Measurements from ENCODE around the gene PUDP.
"Not testable (repeated sequence)": the region's sequence is repeated elsewhere in the genome, so short reads cannot be mapped to it uniquely, and the experiment has no call there.

Gene PUDP

GRCh38 chrX:7147978-7148854 is at the start of gene PUDP:
Gene PUDP (minus strand): TSS chrX:7148153. CDS start chrX:7148113, 40 bp downstream.
- DNase-seq (ENCODE audit: low read depth): peak; percentile 73

DNA sequence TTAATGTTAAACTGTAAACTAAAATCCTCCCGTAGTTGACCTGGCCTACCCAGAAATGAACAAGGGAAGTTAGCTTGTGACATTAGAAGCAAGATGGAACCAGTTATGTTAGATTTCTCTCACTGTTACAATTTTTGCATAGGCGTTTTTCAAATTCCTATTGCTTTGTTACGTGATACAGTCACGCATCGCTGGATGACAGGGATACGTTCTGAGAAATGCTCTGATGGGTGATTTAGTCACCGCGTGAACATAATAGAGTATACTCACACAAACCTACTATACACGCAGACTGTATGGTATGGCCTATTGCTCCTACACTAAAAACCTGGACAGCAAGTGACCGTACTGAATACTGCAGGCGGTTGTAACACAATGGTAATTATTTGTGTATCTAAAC is 46.7 kb upstream of the PUDP start:
- DNase-seq (ENCODE audit: low read depth): no peak

DNA sequence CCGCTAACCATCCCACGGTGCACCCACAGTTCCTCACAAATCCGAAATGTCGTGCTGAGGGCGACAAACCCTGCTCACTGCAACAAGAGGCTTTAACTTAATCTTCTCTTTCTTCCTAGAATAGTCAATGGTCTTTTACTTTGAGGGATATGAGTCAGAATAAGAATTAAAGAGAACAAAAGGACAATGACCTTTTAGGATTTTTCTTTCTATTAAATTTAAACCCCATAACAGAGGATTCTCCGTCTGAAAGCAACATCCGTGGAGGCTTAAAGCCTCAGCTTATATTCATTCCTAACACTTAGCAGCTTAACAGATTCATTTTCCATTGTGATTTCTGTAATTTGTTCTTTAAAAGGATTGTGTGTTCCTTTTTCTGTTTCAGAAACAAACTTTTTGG is 44.9 kb upstream of the PUDP start:
- DNase-seq (ENCODE audit: low read depth): no peak

DNA sequence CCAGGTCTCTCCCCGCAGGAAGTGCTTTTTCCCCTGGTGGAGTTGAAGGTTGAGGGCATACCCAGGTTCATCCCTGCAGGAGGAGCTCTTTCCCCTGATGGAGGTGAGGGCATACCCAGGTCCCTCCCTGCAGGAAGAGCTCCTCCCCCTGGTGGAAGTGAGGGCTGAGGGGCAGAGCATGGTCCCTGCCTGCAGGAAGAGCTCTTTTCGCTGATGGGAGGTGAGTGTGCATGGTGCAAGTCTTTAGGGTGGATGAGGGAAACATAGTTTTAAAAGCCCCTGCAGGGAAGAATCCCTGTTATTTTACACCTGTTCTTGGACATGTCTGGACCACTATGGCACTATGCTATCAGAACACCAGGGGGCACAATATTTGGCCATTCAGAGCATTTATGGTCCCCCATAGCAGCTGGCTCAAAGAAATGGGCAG is 43.7 kb upstream of the PUDP start:
- DNase-seq (ENCODE audit: low read depth): no peak

DNA sequence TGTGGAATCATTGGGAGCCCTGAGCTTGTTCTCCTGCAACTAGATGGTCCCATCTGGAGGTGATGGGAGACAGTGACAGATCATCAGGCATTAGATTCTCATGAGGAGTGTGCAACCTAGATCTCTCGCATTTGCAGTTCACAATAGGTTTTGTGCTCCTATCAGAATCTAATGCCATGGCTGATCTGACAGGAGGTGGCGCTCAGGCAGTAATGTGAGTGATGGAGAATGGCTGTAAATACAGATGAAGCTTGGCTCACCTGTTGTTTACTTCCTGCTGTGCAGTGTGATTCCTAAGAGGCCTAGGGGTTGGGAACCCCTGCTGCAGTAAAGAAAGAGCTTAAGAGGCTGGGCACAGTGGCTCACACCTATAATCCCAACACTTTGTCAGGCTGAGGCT is 42.2 kb upstream of the PUDP start:
- no peak for DNase-seq (ENCODE audit: low read depth)

DNA sequence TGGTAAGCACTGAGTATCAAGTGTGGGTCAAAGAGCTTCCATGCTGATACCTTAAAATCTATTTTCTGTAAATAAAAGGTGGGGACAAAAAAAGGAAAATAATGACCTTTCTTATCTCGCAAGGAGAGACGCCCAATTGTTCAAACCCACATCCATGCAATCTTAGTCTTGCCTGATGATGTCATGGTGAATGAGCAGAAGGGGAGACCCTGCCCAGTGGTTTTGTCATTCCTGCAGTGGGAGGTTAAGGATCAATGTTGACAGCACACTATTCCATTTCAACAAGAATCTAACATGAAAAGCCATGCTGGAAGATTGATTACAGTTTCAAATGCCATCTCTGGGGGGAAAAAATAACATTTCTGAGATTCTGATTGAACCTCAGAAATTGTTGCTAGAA is 40.7 kb upstream of the PUDP start:
- no peak for DNase-seq (ENCODE audit: low read depth)

- no peak for DNase-seq (ENCODE audit: low read depth)
Measured at GRCh38 chrX:7184816-7185215, 36.9 kb upstream of the PUDP start.

- no peak for DNase-seq (ENCODE audit: low read depth)
Measured at GRCh38 chrX:7179446-7179845, 31.5 kb upstream of the PUDP start.

- not testable (repeated sequence) for DNase-seq (ENCODE audit: low read depth)
Measured at GRCh38 chrX:7178859-7179258, 30.9 kb upstream of the PUDP start.

DNA sequence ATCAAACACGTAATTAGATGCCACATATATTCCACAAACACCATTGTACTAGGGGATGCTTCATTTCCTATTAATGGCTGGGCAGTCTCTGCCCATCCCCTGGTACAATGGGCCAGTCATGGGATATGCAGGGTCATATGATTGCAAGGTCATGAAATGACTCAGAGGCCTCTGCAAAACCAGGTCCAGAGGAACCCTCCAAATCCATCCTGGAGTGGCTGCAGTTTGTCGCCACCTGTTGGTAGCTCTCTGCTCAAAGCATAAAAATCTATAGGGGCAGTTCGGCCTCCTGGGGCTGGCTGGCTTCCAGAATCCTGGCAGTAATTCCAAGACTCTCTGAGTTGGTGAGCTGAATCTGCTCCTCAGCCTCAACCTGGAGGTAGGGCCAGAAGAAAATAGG is 22.9 kb upstream of the PUDP start:
- peak; percentile 4 for DNase-seq (ENCODE audit: low read depth)

DNA sequence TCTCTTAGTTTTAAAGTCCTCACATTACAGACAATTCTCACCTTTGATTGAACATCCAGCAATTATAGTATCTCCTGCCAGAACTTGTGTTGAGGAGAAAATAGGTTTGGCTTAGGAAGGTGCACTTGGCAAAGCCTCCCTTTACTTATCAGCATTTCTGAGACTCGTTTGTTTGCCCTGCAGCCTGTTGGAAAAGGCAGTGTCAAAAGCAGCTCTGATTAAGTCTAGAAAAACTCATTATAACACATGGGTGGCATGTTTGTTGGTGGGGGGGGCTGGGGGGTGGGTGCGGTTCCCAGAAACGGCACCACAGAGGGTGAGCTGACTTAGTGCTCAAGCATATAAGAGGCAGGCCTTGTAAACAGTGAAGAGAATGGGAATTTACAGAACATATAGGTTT is 21.7 kb upstream of the PUDP start:
- no peak for DNase-seq (ENCODE audit: low read depth)

DNA sequence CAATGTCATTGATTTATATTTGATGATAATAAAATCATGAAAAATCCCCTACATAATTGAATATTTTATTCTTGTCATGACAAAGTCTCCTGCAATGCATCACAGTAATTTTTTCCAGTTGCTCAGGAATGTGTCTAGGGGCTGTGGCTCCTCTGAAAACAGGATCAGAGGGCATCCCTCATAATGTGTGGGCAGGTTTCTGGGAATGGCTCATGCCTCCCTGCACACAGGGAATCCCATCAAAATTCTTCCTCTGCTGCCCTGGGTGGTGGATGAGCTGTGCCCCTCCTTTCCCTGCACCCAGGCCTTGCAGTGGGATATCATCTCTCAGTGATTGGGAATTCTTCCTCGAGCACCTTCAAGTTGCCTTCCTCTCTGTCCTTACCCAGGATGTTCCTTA is 20.4 kb upstream of the PUDP start:
- no peak for DNase-seq (ENCODE audit: low read depth)

GRCh38 chrX:7164174-7164573 is 16.2 kb upstream of the PUDP start:
- no peak for DNase-seq (ENCODE audit: low read depth)

GRCh38 chrX:7163146-7163677 is 15.3 kb upstream of the PUDP start:
- no peak for DNase-seq (ENCODE audit: low read depth)

- DNase-seq (ENCODE audit: low read depth): no peak
Measured at GRCh38 chrX:7159149-7159861, 11.4 kb upstream of the PUDP start.

- DNase-seq (ENCODE audit: low read depth): no peak
Measured at GRCh38 chrX:7158468-7158990, 10.6 kb upstream of the PUDP start.

DNA sequence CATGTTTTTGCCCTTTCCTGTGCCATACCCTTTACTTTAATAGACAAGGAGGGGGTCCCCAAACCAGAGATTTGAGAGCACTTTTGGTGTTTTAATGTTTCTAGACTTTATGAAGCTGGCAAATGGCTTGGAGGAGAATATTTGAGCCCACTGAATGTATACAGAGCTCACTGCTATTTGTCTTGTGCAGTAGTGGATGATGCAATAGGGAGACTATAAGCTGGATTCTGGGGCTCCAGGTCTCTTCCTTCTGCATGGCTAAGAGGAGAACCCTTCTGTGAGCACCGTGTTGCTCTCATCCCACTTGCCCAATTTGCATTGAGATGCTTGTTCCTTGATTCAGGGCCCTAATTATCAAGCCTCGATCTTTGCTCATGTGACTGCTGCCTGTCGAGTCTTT is 8.9 kb upstream of the PUDP start:
- no peak for DNase-seq (ENCODE audit: low read depth)

DNA sequence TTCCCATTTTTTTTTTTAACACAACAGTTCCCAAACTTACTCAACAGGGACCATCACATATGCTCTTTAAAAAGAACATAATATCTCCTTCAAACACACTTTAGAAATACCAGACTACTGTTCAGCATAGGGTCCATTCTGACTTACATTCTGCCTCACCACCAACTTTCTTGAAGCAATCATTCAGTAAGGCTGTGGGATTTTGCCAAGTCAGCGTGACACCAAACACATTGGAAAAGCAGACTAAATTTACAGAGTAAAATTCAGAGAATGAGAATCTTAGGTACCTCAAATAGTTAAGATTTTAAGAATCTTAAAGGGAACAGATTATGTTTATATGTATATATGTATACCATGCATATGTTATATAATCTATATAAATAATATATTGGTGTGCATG is 7.2 kb upstream of the PUDP start:
- DNase-seq (ENCODE audit: low read depth): no peak

GRCh38 chrX:7154041-7154597 is 6.2 kb upstream of the PUDP start:
- DNase-seq (ENCODE audit: low read depth): no peak

DNA sequence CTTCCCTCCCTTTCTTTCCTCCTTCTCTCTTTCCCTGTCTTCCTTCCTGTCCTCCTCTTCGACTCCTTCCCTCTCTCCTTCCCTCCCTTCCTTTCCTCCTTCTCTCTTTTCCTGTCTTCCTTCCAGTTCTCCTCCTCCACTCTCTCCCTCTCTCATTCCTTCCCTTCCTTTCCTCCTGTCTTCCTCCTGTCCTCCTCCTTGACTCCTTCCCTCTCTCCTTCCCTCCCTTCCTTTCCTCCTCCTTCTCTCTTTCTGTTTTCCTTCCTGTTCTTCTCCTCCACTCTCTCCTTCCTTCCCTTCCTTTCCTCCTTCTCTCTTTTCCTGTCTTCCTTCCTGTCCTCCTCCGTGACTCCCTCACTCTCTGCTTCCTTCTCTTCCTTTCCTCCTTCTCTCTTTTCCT is 5.3 kb upstream of the PUDP start:
- DNase-seq (ENCODE audit: low read depth): no peak

DNA sequence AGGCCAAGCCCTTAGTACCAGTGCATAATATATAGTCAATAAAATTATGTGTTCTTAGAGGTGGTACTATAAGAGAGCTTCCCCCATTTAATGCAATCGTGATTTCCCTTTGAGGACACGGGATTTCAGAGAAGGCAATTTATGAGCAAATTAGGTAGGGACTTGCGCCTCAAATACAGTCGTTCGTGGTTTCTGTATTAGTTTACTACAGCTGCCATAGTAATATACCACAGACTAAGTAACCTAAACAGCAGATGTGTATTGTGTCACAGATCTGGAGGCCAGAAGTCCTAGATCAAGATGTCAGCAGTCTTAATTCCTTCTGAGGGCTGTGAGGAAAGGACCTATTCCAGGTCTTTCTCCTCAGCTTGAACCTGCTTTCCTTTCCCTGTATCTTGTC is 1.5 kb upstream of the PUDP start:
- no peak for DNase-seq (ENCODE audit: low read depth)

DNA sequence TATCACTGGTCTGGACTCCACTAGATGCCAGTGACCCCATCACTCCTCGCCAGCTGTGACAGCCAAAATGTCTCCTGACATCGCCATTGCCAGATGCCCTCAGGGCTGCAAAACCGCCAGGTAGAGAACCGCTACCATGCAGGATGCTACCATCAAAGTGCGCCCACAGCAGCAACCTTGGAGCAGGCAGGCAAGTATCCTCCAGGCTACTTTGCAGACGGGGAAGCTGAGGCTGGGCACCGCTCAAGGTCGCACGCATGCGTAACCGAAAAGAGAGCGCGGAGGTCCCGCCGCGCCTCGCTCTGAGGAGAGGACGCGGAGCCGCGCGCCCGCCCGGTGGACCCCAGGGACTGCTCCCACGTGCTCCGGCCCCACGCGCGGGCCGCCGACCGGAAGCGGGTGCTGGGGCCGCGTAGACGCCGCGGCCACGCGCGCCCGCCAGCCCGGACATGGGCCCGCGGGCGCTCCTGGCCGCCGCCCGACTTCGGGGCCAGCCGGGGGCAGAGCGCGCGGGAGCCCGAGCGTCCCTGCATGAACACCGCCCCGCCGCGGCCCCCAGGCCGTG is 458 bp downstream of the PUDP start, which contains the start of gene STS:
TSS of gene STS (plus strand) at position 300 of the 565 bp plus-strand sequence. CDS start 105,488 bp downstream, outside the sequence.
- DNase-seq (ENCODE audit: low read depth): peak; percentile 6
